ENCODE data around the gene OXGR1. TPM values are rescaled to one million over a fixed set of nuclear protein-coding genes. Genes with fewer than 3 reads are reported as not detected.

The OXGR1 gene
- total RNA-seq, 1 donor from 2014 or later: 0.88 TPM

GRCh38 chr13:97004096-97004876 is 10.0 kb upstream of the OXGR1 start:
- H3K27ac ChIP-seq: no peak overlapping the region
- H3K27ac Mint-ChIP-seq: no peak overlapping the region
- H3K36me3 Mint-ChIP-seq: no peaks in the 10 kb centered on the region
- H3K4me1 Mint-ChIP-seq: no peaks in the 10 kb centered on the region
- H3K4me3 ChIP-seq: no peak overlapping the region
- no peaks in the 10 kb centered on the region for H3K9me3 ChIP-seq (ENCODE audit: low read depth)
- no peaks in the 10 kb centered on the region for H3K4me1 ChIP-seq
- no peaks in the 10 kb centered on the region for H3K9me3 Mint-ChIP-seq
- H3K9ac ChIP-seq: no peak overlapping the region
- DNase-seq (ENCODE audit: low spot score): no peak
- no peaks in the 10 kb centered on the region for H3F3A ChIP-seq (ENCODE audit: low read depth)
- no peak overlapping the region for H3K4me3 Mint-ChIP-seq
- no peaks in the 10 kb centered on the region for H3K79me2 ChIP-seq (ENCODE audit: low read depth)
- no peaks in the 10 kb centered on the region for H4K20me1 ChIP-seq (ENCODE audit: low read depth)
- no peak overlapping the region for H3K4me2 ChIP-seq
- no peaks in the 10 kb centered on the region for H3K36me3 ChIP-seq
- H3K27me3 Mint-ChIP-seq (ENCODE audit: insufficient read depth, low read depth): no peaks in the 10 kb centered on the region
- peaks cover 52% of the 10 kb centered on the region for H3K27me3 ChIP-seq
- H2AFZ ChIP-seq (replicated peaks): no peak overlapping the region
- TF ChIP-seq CTCF (IDR thresholded peaks at IDR 0.05) (no peak), EZH2phosphoT487 (IDR thresholded peaks at IDR 0.05) (no peak), EZH2 (IDR thresholded peaks at IDR 0.05) (no peak)

- H2AFZ ChIP-seq (replicated peaks): no peak overlapping the region
- no peaks in the 10 kb centered on the region for H3K4me1 ChIP-seq
- H3K4me2 ChIP-seq: no peak overlapping the region
- no peak overlapping the region for H3K9ac ChIP-seq
- DNase-seq (ENCODE audit: low spot score): no peak
- no peak overlapping the region for H3K27ac ChIP-seq
- no peaks in the 10 kb centered on the region for H3K9me3 ChIP-seq (ENCODE audit: low read depth)
- no peaks in the 10 kb centered on the region for H4K20me1 ChIP-seq (ENCODE audit: low read depth)
- no peaks in the 10 kb centered on the region for H3K79me2 ChIP-seq (ENCODE audit: low read depth)
- Mint-ChIP-seq H3K27me3 (ENCODE audit: insufficient read depth, low read depth) (no peaks in the 10 kb centered on the region), H3K9me3 (no peaks in the 10 kb centered on the region), H3K36me3 (no peaks in the 10 kb centered on the region), H3K4me3 (no peak overlapping the region), H3K4me1 (no peaks in the 10 kb centered on the region), H3K27ac (no peak overlapping the region)
- H3K36me3 ChIP-seq: no peaks in the 10 kb centered on the region
- peaks cover 64% of the 10 kb centered on the region for H3K27me3 ChIP-seq
- H3K4me3 ChIP-seq: no peak overlapping the region
- no peak for TF ChIP-seq EZH2 (IDR thresholded peaks at IDR 0.05)
- no peak for TF ChIP-seq EZH2phosphoT487 (IDR thresholded peaks at IDR 0.05)
- TF ChIP-seq CTCF (IDR thresholded peaks at IDR 0.05): no peak
- H3F3A ChIP-seq (ENCODE audit: low read depth): no peaks in the 10 kb centered on the region
These were observed 8.8 kb upstream of the OXGR1 start for GRCh38 chr13:97003071-97003470.

GRCh38 chr13:97002581-97002980 is 8.3 kb upstream of the OXGR1 start:
- no peaks in the 10 kb centered on the region for H3K36me3 Mint-ChIP-seq
- no peaks in the 10 kb centered on the region for H3K27me3 Mint-ChIP-seq (ENCODE audit: insufficient read depth, low read depth)
- no peaks in the 10 kb centered on the region for H3F3A ChIP-seq (ENCODE audit: low read depth)
- H3K27ac ChIP-seq: no peak overlapping the region
- H3K9ac ChIP-seq: no peak overlapping the region
- TF ChIP-seq EZH2 (IDR thresholded peaks at IDR 0.05) (no peak), CTCF (IDR thresholded peaks at IDR 0.05) (no peak), EZH2phosphoT487 (IDR thresholded peaks at IDR 0.05) (no peak)
- no peak overlapping the region for H3K4me2 ChIP-seq
- H3K4me3 ChIP-seq: no peak overlapping the region
- no peak overlapping the region for H3K27ac Mint-ChIP-seq
- no peaks in the 10 kb centered on the region for H3K4me1 Mint-ChIP-seq
- H4K20me1 ChIP-seq (ENCODE audit: low read depth): no peaks in the 10 kb centered on the region
- no peaks in the 10 kb centered on the region for H3K4me1 ChIP-seq
- no peaks in the 10 kb centered on the region for H3K36me3 ChIP-seq
- peaks cover 69% of the 10 kb centered on the region for H3K27me3 ChIP-seq
- no peaks in the 10 kb centered on the region for H3K79me2 ChIP-seq (ENCODE audit: low read depth)
- no peaks in the 10 kb centered on the region for H3K9me3 Mint-ChIP-seq
- H2AFZ ChIP-seq (replicated peaks): no peak overlapping the region
- DNase-seq (ENCODE audit: low spot score): no peak
- H3K4me3 Mint-ChIP-seq: no peak overlapping the region
- H3K9me3 ChIP-seq (ENCODE audit: low read depth): no peaks in the 10 kb centered on the region
